ENCODE measurements around the gene PAX3.

Gene PAX3

GRCh38 chr2:222301053-222301795 lies 2.4 kb upstream of the PAX3 start:
- H3K79me1 ChIP-seq (ENCODE audit: low read depth, low read length), result no peaks in the 10 kb centered on the region
- H4K91ac ChIP-seq (ENCODE audit: low read depth, low read length, poor library complexity), result no peak overlapping the region
- no peak overlapping the region for H2BK12ac ChIP-seq (ENCODE audit: low read length)
- no peak overlapping the region for H3K14ac ChIP-seq (ENCODE audit: low read length)
- H3K4ac ChIP-seq (ENCODE audit: low read length), result no peak overlapping the region
- H3K27me3 ChIP-seq (ENCODE audit: control insufficient read depth in 3 of 3, insufficient read depth in 3 of 3, low read depth in 1 of 3, low read length in 3 of 3), result peaks cover 75 to 100% (median 100%) of the 10 kb centered on the region in 3 experiments
- no peak overlapping the region for H3K4me2 ChIP-seq (ENCODE audit: insufficient read depth, low read length, poor library complexity, severe bottlenecking)
- H3K18ac ChIP-seq (ENCODE audit: low read length), result peak overlapping the region; percentile 45
- no peak overlapping the region for H2BK15ac ChIP-seq (ENCODE audit: low read length)
- no peak overlapping the region for H4K8ac ChIP-seq (ENCODE audit: low read depth, low read length)
- peak overlapping the region; percentile 7 for H2AFZ ChIP-seq (ENCODE audit: low read length)
- no peak overlapping the region for H3K23ac ChIP-seq (ENCODE audit: low read depth, low read length, poor library complexity)
- H3K27ac ChIP-seq (replicated peaks; ENCODE audit: low read length), result no peak overlapping the region
- no peaks in the 10 kb centered on the region for H3K4me1 ChIP-seq (ENCODE audit: control insufficient read depth in 2 of 2, insufficient read depth in 1 of 2, low read depth in 1 of 2, low read length in 2 of 2)
- no peaks in the 10 kb centered on the region for H3K36me3 ChIP-seq (replicated peaks in 1 of 2; ENCODE audit: control insufficient read depth in 2 of 2, insufficient read depth in 2 of 2, low read length in 2 of 2)
- H3K9ac ChIP-seq (ENCODE audit: low read depth, low read length, poor library complexity), result no peak overlapping the region
- H2BK5ac ChIP-seq (ENCODE audit: low read length), result no peak overlapping the region
- DNase-seq (ENCODE audit: low spot score), result no peak
- H3K9me3 ChIP-seq (replicated peaks in 1 of 2; ENCODE audit: control insufficient read depth in 2 of 2, insufficient read depth in 1 of 2, low read depth in 1 of 2, low read length in 2 of 2), result peaks cover 0 to 10% of the 10 kb centered on the region in 2 donors
- no peak overlapping the region for H3K4me3 ChIP-seq (ENCODE audit: low read length in 2 of 2)
- H2BK120ac ChIP-seq (ENCODE audit: low read depth, low read length), result no peak overlapping the region
- H2AK5ac ChIP-seq (ENCODE audit: low read depth, low read length), result no peak overlapping the region
- WGBS, 2 donors (ENCODE audit: extremely low coverage in 2 of 2, insufficient read length in 2 of 2, insufficient replicate concordance in 1 of 2), result no CpG with 5 or more reads among the region's 34 CpGs

GRCh38 chr2:222300726-222301052 lies 1.9 kb upstream of the PAX3 start:
- no peak overlapping the region for H2BK5ac ChIP-seq (ENCODE audit: low read length)
- no peak overlapping the region for H3K4me3 ChIP-seq (ENCODE audit: low read length in 2 of 2)
- no peak for DNase-seq (ENCODE audit: low spot score)

GRCh38 chr2:222299906-222300725 lies 1.3 kb upstream of the PAX3 start:
- Histone ChIP-seq H3K27ac (replicated peaks; ENCODE audit: low read length) (no peak overlapping the region), H3K27me3 (ENCODE audit: control insufficient read depth in 3 of 3, insufficient read depth in 3 of 3, low read depth in 1 of 3, low read length in 3 of 3) (peaks cover 70 to 100% (median 100%) of the 10 kb centered on the region in 3 experiments), H3K79me1 (ENCODE audit: low read depth, low read length) (no peaks in the 10 kb centered on the region), H2AK5ac (ENCODE audit: low read depth, low read length) (no peak overlapping the region), H3K4me1 (ENCODE audit: control insufficient read depth in 2 of 2, insufficient read depth in 1 of 2, low read depth in 1 of 2, low read length in 2 of 2) (no peaks in the 10 kb centered on the region), H3K14ac (ENCODE audit: low read length) (no peak overlapping the region), H3K4me2 (ENCODE audit: insufficient read depth, low read length, poor library complexity, severe bottlenecking) (no peak overlapping the region), H2BK15ac (ENCODE audit: low read length) (peak overlapping the region; percentile 20), H3K4me3 (ENCODE audit: low read length in 2 of 2) (no peak overlapping the region), H3K4ac (ENCODE audit: low read length) (no peak overlapping the region), H3K9me3 (replicated peaks in 1 of 2; ENCODE audit: control insufficient read depth in 2 of 2, insufficient read depth in 1 of 2, low read depth in 1 of 2, low read length in 2 of 2) (peaks cover 0 to 10% of the 10 kb centered on the region in 2 donors), H4K91ac (ENCODE audit: low read depth, low read length, poor library complexity) (no peak overlapping the region), H2BK120ac (ENCODE audit: low read depth, low read length) (no peak overlapping the region), H2AFZ (ENCODE audit: low read length) (no peak overlapping the region), H2BK12ac (ENCODE audit: low read length) (no peak overlapping the region), H3K23ac (ENCODE audit: low read depth, low read length, poor library complexity) (no peak overlapping the region), H4K8ac (ENCODE audit: low read depth, low read length) (no peak overlapping the region), H3K36me3 (replicated peaks in 1 of 2; ENCODE audit: control insufficient read depth in 2 of 2, insufficient read depth in 2 of 2, low read length in 2 of 2) (no peaks in the 10 kb centered on the region), H3K9ac (ENCODE audit: low read depth, low read length, poor library complexity) (no peak overlapping the region), H3K18ac (ENCODE audit: low read length) (no peak overlapping the region), H2BK5ac (ENCODE audit: low read length) (no peak overlapping the region)
- no peak for DNase-seq (ENCODE audit: low spot score)
- no CpG with 5 or more reads among the region's 20 CpGs for WGBS, 2 donors (ENCODE audit: extremely low coverage in 2 of 2, insufficient read length in 2 of 2, insufficient replicate concordance in 1 of 2)

More at GRCh38 chr2:222300726-222301052, 1.9 kb upstream of the PAX3 start:
- Histone ChIP-seq H3K23ac (ENCODE audit: low read depth, low read length, poor library complexity) (no peak overlapping the region), H4K91ac (ENCODE audit: low read depth, low read length, poor library complexity) (no peak overlapping the region), H3K14ac (ENCODE audit: low read length) (no peak overlapping the region), H3K9ac (ENCODE audit: low read depth, low read length, poor library complexity) (no peak overlapping the region), H3K27ac (replicated peaks; ENCODE audit: low read length) (no peak overlapping the region), H3K79me1 (ENCODE audit: low read depth, low read length) (no peaks in the 10 kb centered on the region), H2AFZ (ENCODE audit: low read length) (peak overlapping the region; percentile 7), H3K4ac (ENCODE audit: low read length) (no peak overlapping the region), H2BK12ac (ENCODE audit: low read length) (no peak overlapping the region), H2BK15ac (ENCODE audit: low read length) (peak overlapping the region; percentile 20), H3K27me3 (ENCODE audit: control insufficient read depth in 3 of 3, insufficient read depth in 3 of 3, low read depth in 1 of 3, low read length in 3 of 3) (peaks cover 71 to 100% (median 100%) of the 10 kb centered on the region in 3 experiments), H2BK120ac (ENCODE audit: low read depth, low read length) (no peak overlapping the region), H4K8ac (ENCODE audit: low read depth, low read length) (no peak overlapping the region), H2AK5ac (ENCODE audit: low read depth, low read length) (no peak overlapping the region), H3K36me3 (replicated peaks in 1 of 2; ENCODE audit: control insufficient read depth in 2 of 2, insufficient read depth in 2 of 2, low read length in 2 of 2) (no peaks in the 10 kb centered on the region), H3K18ac (ENCODE audit: low read length) (no peak overlapping the region), H3K4me2 (ENCODE audit: insufficient read depth, low read length, poor library complexity, severe bottlenecking) (no peak overlapping the region), H3K4me1 (ENCODE audit: control insufficient read depth in 2 of 2, insufficient read depth in 1 of 2, low read depth in 1 of 2, low read length in 2 of 2) (no peaks in the 10 kb centered on the region), H3K9me3 (replicated peaks in 1 of 2; ENCODE audit: control insufficient read depth in 2 of 2, insufficient read depth in 1 of 2, low read depth in 1 of 2, low read length in 2 of 2) (peaks cover 0 to 10% of the 10 kb centered on the region in 2 donors)
- WGBS, 2 donors (ENCODE audit: extremely low coverage in 2 of 2, insufficient read length in 2 of 2, insufficient replicate concordance in 1 of 2), result no CpG with 5 or more reads among the region's 11 CpGs

GRCh38 chr2:222298001-222298310 lies 842 bp downstream of the PAX3 start:
- Histone ChIP-seq H3K36me3 (replicated peaks in 1 of 2; ENCODE audit: control insufficient read depth in 2 of 2, insufficient read depth in 2 of 2, low read length in 2 of 2) (no peaks in the 10 kb centered on the region), H3K4me1 (ENCODE audit: control insufficient read depth in 2 of 2, insufficient read depth in 1 of 2, low read depth in 1 of 2, low read length in 2 of 2) (no peaks in the 10 kb centered on the region), H3K4me3 (ENCODE audit: low read length in 2 of 2) (peak overlapping the region in 1 of 2 donors; percentile 32), H4K91ac (ENCODE audit: low read depth, low read length, poor library complexity) (no peak overlapping the region), H3K9ac (ENCODE audit: low read depth, low read length, poor library complexity) (no peak overlapping the region), H2BK120ac (ENCODE audit: low read depth, low read length) (no peak overlapping the region), H2BK15ac (ENCODE audit: low read length) (peak overlapping the region; percentile 42), H4K8ac (ENCODE audit: low read depth, low read length) (no peak overlapping the region), H3K27me3 (ENCODE audit: control insufficient read depth in 3 of 3, insufficient read depth in 3 of 3, low read depth in 1 of 3, low read length in 3 of 3) (peaks cover 75 to 99% (median 99%) of the 10 kb centered on the region in 3 experiments), H2AFZ (ENCODE audit: low read length) (peak overlapping the region; percentile 92), H2BK12ac (ENCODE audit: low read length) (no peak overlapping the region), H3K4ac (ENCODE audit: low read length) (no peak overlapping the region), H3K18ac (ENCODE audit: low read length) (peak overlapping the region; percentile 82), H2BK5ac (ENCODE audit: low read length) (no peak overlapping the region), H3K9me3 (replicated peaks in 1 of 2; ENCODE audit: control insufficient read depth in 2 of 2, insufficient read depth in 1 of 2, low read depth in 1 of 2, low read length in 2 of 2) (peaks cover 0 to 6% of the 10 kb centered on the region in 2 donors), H3K79me1 (ENCODE audit: low read depth, low read length) (no peaks in the 10 kb centered on the region), H3K4me2 (ENCODE audit: insufficient read depth, low read length, poor library complexity, severe bottlenecking) (peak overlapping the region; percentile 51), H3K23ac (ENCODE audit: low read depth, low read length, poor library complexity) (peak overlapping the region; percentile 12), H3K14ac (ENCODE audit: low read length) (no peak overlapping the region), H3K27ac (replicated peaks; ENCODE audit: low read length) (no peak overlapping the region), H2AK5ac (ENCODE audit: low read depth, low read length) (no peak overlapping the region)
- WGBS, 2 donors (ENCODE audit: extremely low coverage in 2 of 2, insufficient read length in 2 of 2, insufficient replicate concordance in 1 of 2), result no CpG with 5 or more reads among the region's 16 CpGs
- DNase-seq (ENCODE audit: low spot score), result no peak
